Spleen (tissue), 7 donors: ENCODE results near the gene SLIT3.

ENCODE experiments used
- POLR2A ChIP-seq, 3 donors: fragments of 450-650 bp; IDR thresholded peaks; one replicate each; pipeline ENCODE4 v1.5.1; 2017; ENCODE audit warnings: antibody characterized with exemption in 3 of 3, mild to moderate bottlenecking in 1 of 3
- TF ChIP-seq, protein P1 (sequence below), 11 experiments: fragments of 200-600 bp in 7 of 11; fragments of 450-650 bp in 4 of 11; sonication (generic) in 4 of 11; IDR thresholded peaks in 8 of 11; conservative IDR thresholded peaks in 3 of 11; 1 replicate in 7 of 11; 2 replicates in 4 of 11; pipeline versions ENCODE4 v1.4.0 to v1.8.0; 2016 to 2021; ENCODE audit warnings: antibody characterized with exemption in 11 of 11, inconsistent platforms in 4 of 11, mild to moderate bottlenecking in 1 of 11
- donor health status: DM: no; HTN: no; CAD: no; lungs with moderate emphysema.
- donor health status: DM: no; HTN: no; CAD: no.
- donor health status: DM: no; HTN: no; CAD: no.

DNA sequence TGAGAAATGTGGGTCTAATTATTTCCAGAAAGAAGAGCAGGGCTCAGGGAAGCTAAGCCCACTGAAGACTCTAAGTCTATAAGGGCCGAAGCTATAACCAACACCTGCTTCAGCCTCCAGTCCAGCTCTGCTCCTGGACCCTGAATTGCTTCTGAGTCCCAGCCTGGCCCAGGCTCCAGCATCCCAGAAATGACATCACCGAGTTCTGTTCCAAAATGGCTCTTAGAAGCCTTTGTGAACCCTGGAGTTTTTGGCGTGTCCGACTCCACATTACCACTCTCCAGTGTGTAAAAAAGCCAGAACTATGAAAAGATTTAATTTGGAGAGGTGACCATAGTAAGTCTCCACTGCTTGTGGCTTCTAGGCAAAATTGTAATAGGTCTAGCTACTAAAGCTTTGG lies 289.9 kb downstream of the SLIT3 start:
- TF ChIP-seq, protein P1, sequence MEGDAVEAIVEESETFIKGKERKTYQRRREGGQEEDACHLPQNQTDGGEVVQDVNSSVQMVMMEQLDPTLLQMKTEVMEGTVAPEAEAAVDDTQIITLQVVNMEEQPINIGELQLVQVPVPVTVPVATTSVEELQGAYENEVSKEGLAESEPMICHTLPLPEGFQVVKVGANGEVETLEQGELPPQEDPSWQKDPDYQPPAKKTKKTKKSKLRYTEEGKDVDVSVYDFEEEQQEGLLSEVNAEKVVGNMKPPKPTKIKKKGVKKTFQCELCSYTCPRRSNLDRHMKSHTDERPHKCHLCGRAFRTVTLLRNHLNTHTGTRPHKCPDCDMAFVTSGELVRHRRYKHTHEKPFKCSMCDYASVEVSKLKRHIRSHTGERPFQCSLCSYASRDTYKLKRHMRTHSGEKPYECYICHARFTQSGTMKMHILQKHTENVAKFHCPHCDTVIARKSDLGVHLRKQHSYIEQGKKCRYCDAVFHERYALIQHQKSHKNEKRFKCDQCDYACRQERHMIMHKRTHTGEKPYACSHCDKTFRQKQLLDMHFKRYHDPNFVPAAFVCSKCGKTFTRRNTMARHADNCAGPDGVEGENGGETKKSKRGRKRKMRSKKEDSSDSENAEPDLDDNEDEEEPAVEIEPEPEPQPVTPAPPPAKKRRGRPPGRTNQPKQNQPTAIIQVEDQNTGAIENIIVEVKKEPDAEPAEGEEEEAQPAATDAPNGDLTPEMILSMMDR (IDR thresholded peaks at IDR 0.05 in 8 of 11, conservative IDR thresholded peaks at IDR 0.05 in 3 of 11), result no peak
- TF ChIP-seq POLR2A (IDR thresholded peaks at IDR 0.05), result no peak
